SK-N-SH (cell line): ENCODE data around the gene ZNF22. TPM values are rescaled to one million over a fixed set of nuclear protein-coding genes. Genes with fewer than 3 reads are reported as not detected.

ENCODE experiments used
- CTCF ChIA-PET: fragments of 300-600, 350-600 bp; formaldehyde crosslinking; extraction: SDS; loops from one replicate; lab custom pipeline; 2021; lab: Yijun Ruan, JAX
- POLR2A ChIA-PET: fragments of 350-600 bp; sonication (Branson Sonifier 250); formaldehyde crosslinking; extraction: SDS; loops from one replicate; lab custom pipeline; 2020; ENCODE audit warnings: antibody characterized with exemption, inconsistent platforms; lab: Yijun Ruan, JAX
- DNase-seq: peaks from one replicate; pipeline ENCODE4 v3.0.0; 2012
- H2AFZ ChIP-seq: fragments of 200-600 bp; sonication (generic); 2 replicates; pipeline ENCODE4 v1.8.1; 2016; ENCODE audit warnings: antibody characterized with exemption, mild to moderate bottlenecking, low read depth
- H3F3A ChIP-seq: fragments of 200-600 bp; sonication (generic); replicated peaks from 2 replicates; pipeline ENCODE3; 2016; ENCODE audit warnings: antibody characterized with exemption, mild to moderate bottlenecking; ENCODE audit not compliant: insufficient read depth
- H3K27ac ChIP-seq, 2 experiments: fragments of 200-500 bp in 1 of 2; fragments of 200-600 bp in 1 of 2; sonication (Bioruptor generic) in 1 of 2; sonication (generic), shearing (Covaris generic) in 1 of 2; 2 replicates each; pipeline versions ENCODE4 v1.5.1 to v1.6.1; 2014 to 2016; ENCODE audit warnings: low read depth in 2 of 2, inconsistent platforms in 1 of 2, low read length in 1 of 2, mild to moderate bottlenecking in 1 of 2, mixed read lengths in 1 of 2
- H3K27me3 ChIP-seq: fragments of 200-600 bp; sonication (generic), shearing (Covaris generic); 2 replicates; pipeline ENCODE4 v1.6.1; 2016; ENCODE audit warnings: mixed run types; ENCODE audit not compliant: insufficient read depth
- H3K36me3 ChIP-seq, 2 experiments: fragments of 200-500 bp in 1 of 2; fragments of 200-600 bp in 1 of 2; sonication (Bioruptor generic) in 1 of 2; sonication (generic) in 1 of 2; replicated peaks in 1 of 2; 2 replicates each; pipeline versions ENCODE3 to v1.5.1; 2014 to 2016; ENCODE audit warnings: low read length in 1 of 2, mild to moderate bottlenecking in 1 of 2; ENCODE audit not compliant: insufficient read depth in 2 of 2, control insufficient read depth in 1 of 2
- H3K4me1 ChIP-seq, 2 experiments: fragments of 200-500 bp in 1 of 2; fragments of 200-600 bp in 1 of 2; sonication (Bioruptor generic) in 1 of 2; sonication (generic), shearing (Covaris generic) in 1 of 2; 2 replicates each; pipeline versions ENCODE4 v1.5.1 to v1.6.1; 2014 to 2016; ENCODE audit warnings: low read depth in 1 of 2, low read length in 1 of 2, mixed run types in 1 of 2; ENCODE audit not compliant: insufficient read depth in 2 of 2, control insufficient read depth in 1 of 2
- H3K4me2 ChIP-seq: fragments of 200-600 bp; sonication (generic), shearing (Covaris generic); 2 replicates; pipeline ENCODE4 v1.6.1; 2017; ENCODE audit warnings: mixed run types
- H3K4me3 ChIP-seq, 2 experiments: fragments of 200-500 bp in 1 of 2; fragments of 200-600 bp in 1 of 2; sonication (Bioruptor generic) in 1 of 2; sonication (generic), shearing (Covaris generic) in 1 of 2; 2 replicates each; pipeline versions ENCODE4 v1.5.1 to v1.8.1; 2014 to 2016; ENCODE audit warnings: low read depth in 2 of 2, inconsistent platforms in 1 of 2, low read length in 1 of 2, mild to moderate bottlenecking in 1 of 2, mixed read lengths in 1 of 2, moderate library complexity in 1 of 2
- H3K79me2 ChIP-seq: fragments of 200-600 bp; sonication (generic); 2 replicates; pipeline ENCODE4 v1.8.1; 2017; ENCODE audit warnings: mild to moderate bottlenecking; ENCODE audit not compliant: insufficient read depth
- H3K9ac ChIP-seq: fragments of 200-600 bp; sonication (generic); 2 replicates; pipeline ENCODE4 v1.6.1; 2017; ENCODE audit warnings: mixed run types
- H3K9me2 ChIP-seq: fragments of 200-600 bp; sonication (generic); 2 replicates; pipeline ENCODE4 v1.6.1; 2017; ENCODE audit warnings: mixed run types
- H3K9me3 ChIP-seq: fragments of 200-600 bp; sonication (generic); 2 replicates; pipeline ENCODE4 v1.6.1; 2017; ENCODE audit warnings: mixed run types, mild to moderate bottlenecking, moderate library complexity
- H4K20me1 ChIP-seq: fragments of 200-600 bp; sonication (generic); 2 replicates; pipeline ENCODE4 v1.6.1; 2017; ENCODE audit warnings: mild to moderate bottlenecking, mixed run types; ENCODE audit not compliant: insufficient read depth
- EP300 ChIP-seq, 2 experiments: IDR thresholded peaks; 2 replicates each; pipeline versions ENCODE4 v1.4.0 to v1.6.1; 2012; ENCODE audit warnings: borderline replicate concordance in 1 of 2, low read depth in 1 of 2, low read length in 1 of 2
- EZH2phosphoT487 ChIP-seq: fragments of 200-600 bp; sonication (generic); IDR thresholded peaks from 2 replicates; pipeline ENCODE4 v1.6.1; 2017; ENCODE audit warnings: low read depth, mixed run types, mild to moderate bottlenecking, antibody characterized with exemption, moderate library complexity, borderline replicate concordance
- FOXJ3 ChIP-seq: sonication (generic); formaldehyde crosslinking; IDR thresholded peaks from 2 replicates; pipeline ENCODE4 v1.5.1; 2020; ENCODE audit warnings: mild to moderate bottlenecking, missing genetic modification reagents
- GABPA ChIP-seq: IDR thresholded peaks from 2 replicates; pipeline ENCODE4 v1.4.0; 2012; ENCODE audit warnings: low read depth, mild to moderate bottlenecking
- GATA2 ChIP-seq: sonication (generic); formaldehyde crosslinking; IDR thresholded peaks from 2 replicates; pipeline ENCODE4 v1.5.0; 2020; ENCODE audit warnings: mild to moderate bottlenecking, missing genetic modification reagents
- IRF3 ChIP-seq: fragments of 150-350 bp; IDR thresholded peaks from 2 replicates; pipeline ENCODE4 v1.6.1; 2016; ENCODE audit warnings: mild to moderate bottlenecking, low read depth, low read length
- JUND ChIP-seq: IDR thresholded peaks from 2 replicates; pipeline ENCODE4 v1.4.0; 2012
- MEF2A ChIP-seq: IDR thresholded peaks from 2 replicates; pipeline ENCODE4 v1.4.0; 2012; ENCODE audit warnings: low read depth, borderline replicate concordance
- NRF1 ChIP-seq: IDR thresholded peaks from 2 replicates; pipeline ENCODE4 v1.6.1; 2012; ENCODE audit warnings: low read depth, mild to moderate bottlenecking, low read length
- RAD21 ChIP-seq: IDR thresholded peaks from 2 replicates; pipeline ENCODE4 v1.6.1; 2012; ENCODE audit warnings: mild to moderate bottlenecking, low read length
- RFX5 ChIP-seq: IDR thresholded peaks from 2 replicates; pipeline ENCODE4 v1.6.1; 2012; ENCODE audit warnings: mild to moderate bottlenecking, improper control_type of control experiment, low read length
- SMC3 ChIP-seq: IDR thresholded peaks from 2 replicates; pipeline ENCODE4 v1.6.1; 2012; ENCODE audit warnings: low read depth, low read length, improper control_type of control experiment
- TCF12 ChIP-seq: IDR thresholded peaks from 2 replicates; pipeline ENCODE4 v1.4.0; 2012
- TEAD4 ChIP-seq: IDR thresholded peaks from 2 replicates; pipeline ENCODE4 v1.4.0; 2012; ENCODE audit warnings: mild to moderate bottlenecking, borderline replicate concordance; ENCODE audit not compliant: insufficient read depth
- USF2 ChIP-seq: fragments of 150-350 bp; IDR thresholded peaks from 2 replicates; pipeline ENCODE4 v1.6.1; 2017; ENCODE audit warnings: antibody characterized with exemption, low read length, low read depth, borderline replicate concordance
- WGBS: methylation state at CpG from one replicate; pipeline ENCODE4 v1.1.6; 2017; ENCODE audit warnings: low lambda C conversion rate; 5-methylcytosine and 5-hydroxymethylcytosine counted together
- polyA plus RNA-seq, 3 experiments: library from polyadenylated mRNA; depleted of rRNA; stranded (reverse); fragments of >200 nt; gene quantifications; 2 replicates each; pipeline ENCODE4 v1.2.3, GENCODE V29; 2012
- TF ChIP-seq, protein P1 (sequence below): IDR thresholded peaks from 2 replicates; pipeline ENCODE4 v1.6.1; 2012; ENCODE audit warnings: mild to moderate bottlenecking, low read depth, low read length, moderate library complexity
- TF ChIP-seq, protein P2 (sequence below): IDR thresholded peaks from 2 replicates; pipeline ENCODE4 v1.4.0; 2012; ENCODE audit warnings: low read depth, borderline replicate concordance
- TF ChIP-seq, protein P3 (sequence below): IDR thresholded peaks from 2 replicates; pipeline ENCODE4 v1.4.0; 2012; ENCODE audit warnings: low read depth
- TF ChIP-seq, protein P4 (sequence below): IDR thresholded peaks from 2 replicates; pipeline ENCODE4 v1.4.0; 2012; ENCODE audit warnings: low read depth, borderline replicate concordance

Gene ZNF22
- polyA plus RNA-seq, 1 of the 3 experiments (the other 2 are of a cell fraction): 10.2 TPM

DNA sequence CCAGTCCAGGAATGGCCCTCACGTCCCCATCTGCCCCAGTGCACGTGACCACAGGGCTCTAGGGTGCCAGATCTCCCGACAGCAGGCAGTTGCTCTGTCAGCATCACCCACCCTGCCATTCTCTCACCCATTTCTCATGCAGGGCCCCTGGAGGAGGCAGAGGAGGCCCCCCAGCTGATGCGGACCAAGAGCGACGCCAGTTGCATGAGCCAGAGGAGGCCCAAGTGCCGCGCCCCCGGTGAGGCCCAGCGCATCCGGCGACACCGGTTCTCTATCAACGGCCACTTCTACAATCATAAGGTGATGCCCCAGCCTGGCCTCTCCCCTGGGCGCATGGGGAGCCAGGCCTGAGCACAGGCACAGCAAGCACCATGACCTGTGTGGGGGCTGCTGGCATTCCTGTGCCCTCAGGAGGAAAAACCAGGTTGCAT, 16.0 kb upstream of the ZNF22 start (continued):
- TF ChIP-seq EP300 (IDR thresholded peaks at IDR 0.05; ENCODE audit: borderline replicate concordance in 1 of 2, low read depth in 1 of 2, low read length in 1 of 2) (no peak), FOXJ3 (no peak), GABPA (no peak), USF2 (no peak), JUND (no peak), NRF1 (no peak), RFX5 (no peak), RAD21 (no peak)
- TF ChIP-seq, protein P1, sequence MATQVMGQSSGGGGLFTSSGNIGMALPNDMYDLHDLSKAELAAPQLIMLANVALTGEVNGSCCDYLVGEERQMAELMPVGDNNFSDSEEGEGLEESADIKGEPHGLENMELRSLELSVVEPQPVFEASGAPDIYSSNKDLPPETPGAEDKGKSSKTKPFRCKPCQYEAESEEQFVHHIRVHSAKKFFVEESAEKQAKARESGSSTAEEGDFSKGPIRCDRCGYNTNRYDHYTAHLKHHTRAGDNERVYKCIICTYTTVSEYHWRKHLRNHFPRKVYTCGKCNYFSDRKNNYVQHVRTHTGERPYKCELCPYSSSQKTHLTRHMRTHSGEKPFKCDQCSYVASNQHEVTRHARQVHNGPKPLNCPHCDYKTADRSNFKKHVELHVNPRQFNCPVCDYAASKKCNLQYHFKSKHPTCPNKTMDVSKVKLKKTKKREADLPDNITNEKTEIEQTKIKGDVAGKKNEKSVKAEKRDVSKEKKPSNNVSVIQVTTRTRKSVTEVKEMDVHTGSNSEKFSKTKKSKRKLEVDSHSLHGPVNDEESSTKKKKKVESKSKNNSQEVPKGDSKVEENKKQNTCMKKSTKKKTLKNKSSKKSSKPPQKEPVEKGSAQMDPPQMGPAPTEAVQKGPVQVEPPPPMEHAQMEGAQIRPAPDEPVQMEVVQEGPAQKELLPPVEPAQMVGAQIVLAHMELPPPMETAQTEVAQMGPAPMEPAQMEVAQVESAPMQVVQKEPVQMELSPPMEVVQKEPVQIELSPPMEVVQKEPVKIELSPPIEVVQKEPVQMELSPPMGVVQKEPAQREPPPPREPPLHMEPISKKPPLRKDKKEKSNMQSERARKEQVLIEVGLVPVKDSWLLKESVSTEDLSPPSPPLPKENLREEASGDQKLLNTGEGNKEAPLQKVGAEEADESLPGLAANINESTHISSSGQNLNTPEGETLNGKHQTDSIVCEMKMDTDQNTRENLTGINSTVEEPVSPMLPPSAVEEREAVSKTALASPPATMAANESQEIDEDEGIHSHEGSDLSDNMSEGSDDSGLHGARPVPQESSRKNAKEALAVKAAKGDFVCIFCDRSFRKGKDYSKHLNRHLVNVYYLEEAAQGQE: no peak
- TF ChIP-seq, protein P2, sequence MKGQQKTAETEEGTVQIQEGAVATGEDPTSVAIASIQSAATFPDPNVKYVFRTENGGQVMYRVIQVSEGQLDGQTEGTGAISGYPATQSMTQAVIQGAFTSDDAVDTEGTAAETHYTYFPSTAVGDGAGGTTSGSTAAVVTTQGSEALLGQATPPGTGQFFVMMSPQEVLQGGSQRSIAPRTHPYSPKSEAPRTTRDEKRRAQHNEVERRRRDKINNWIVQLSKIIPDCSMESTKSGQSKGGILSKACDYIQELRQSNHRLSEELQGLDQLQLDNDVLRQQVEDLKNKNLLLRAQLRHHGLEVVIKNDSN: no peak
- TF ChIP-seq, protein P3, sequence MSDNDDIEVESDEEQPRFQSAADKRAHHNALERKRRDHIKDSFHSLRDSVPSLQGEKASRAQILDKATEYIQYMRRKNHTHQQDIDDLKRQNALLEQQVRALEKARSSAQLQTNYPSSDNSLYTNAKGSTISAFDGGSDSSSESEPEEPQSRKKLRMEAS: no peak

GRCh38 chr10:44985175-44985681, 15.5 kb upstream of the ZNF22 start:
- H3K27me3 ChIP-seq: no peaks in the 10 kb centered on the region
- no peaks in the 10 kb centered on the region for H3K36me3 ChIP-seq
- H3K4me2 ChIP-seq: no peak overlapping the region
- peaks cover 18% of the 10 kb centered on the region for H3F3A ChIP-seq
- whole genome bisulfite sequencing: 85% methylated on average over 9 of the region's 9 CpGs
- TF ChIP-seq GATA2 (CRISPR knock-in tag) (no peak), EZH2phosphoT487 (no peak), SMC3 (no peak), EP300 (IDR thresholded peaks at IDR 0.05; ENCODE audit: borderline replicate concordance in 1 of 2, low read depth in 1 of 2, low read length in 1 of 2) (no peak), TCF12 (no peak), USF2 (no peak), RFX5 (no peak), MEF2A (no peak), IRF3 (no peak), RAD21 (no peak), TEAD4 (no peak)
- TF ChIP-seq, protein P4, sequence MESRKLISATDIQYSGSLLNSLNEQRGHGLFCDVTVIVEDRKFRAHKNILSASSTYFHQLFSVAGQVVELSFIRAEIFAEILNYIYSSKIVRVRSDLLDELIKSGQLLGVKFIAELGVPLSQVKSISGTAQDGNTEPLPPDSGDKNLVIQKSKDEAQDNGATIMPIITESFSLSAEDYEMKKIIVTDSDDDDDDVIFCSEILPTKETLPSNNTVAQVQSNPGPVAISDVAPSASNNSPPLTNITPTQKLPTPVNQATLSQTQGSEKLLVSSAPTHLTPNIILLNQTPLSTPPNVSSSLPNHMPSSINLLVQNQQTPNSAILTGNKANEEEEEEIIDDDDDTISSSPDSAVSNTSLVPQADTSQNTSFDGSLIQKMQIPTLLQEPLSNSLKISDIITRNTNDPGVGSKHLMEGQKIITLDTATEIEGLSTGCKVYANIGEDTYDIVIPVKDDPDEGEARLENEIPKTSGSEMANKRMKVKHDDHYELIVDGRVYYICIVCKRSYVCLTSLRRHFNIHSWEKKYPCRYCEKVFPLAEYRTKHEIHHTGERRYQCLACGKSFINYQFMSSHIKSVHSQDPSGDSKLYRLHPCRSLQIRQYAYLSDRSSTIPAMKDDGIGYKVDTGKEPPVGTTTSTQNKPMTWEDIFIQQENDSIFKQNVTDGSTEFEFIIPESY: no peak
- H3K4me1 ChIP-seq: peaks cover 5 to 27% of the 10 kb centered on the region in 2 experiments; a peak in 3 of 4 replicates
- H3K27ac ChIP-seq: no peak overlapping the region
- no peaks in the 10 kb centered on the region for H3K9me2 ChIP-seq
- no peak for DNase-seq
- H2AFZ ChIP-seq: no peak overlapping the region
- H4K20me1 ChIP-seq: no peaks in the 10 kb centered on the region
- no peaks in the 10 kb centered on the region for H3K9me3 ChIP-seq
- H3K79me2 ChIP-seq: no peaks in the 10 kb centered on the region
- no peak overlapping the region for H3K4me3 ChIP-seq
- CTCF ChIA-PET: interaction anchor here (1.3 kb wide), 1 partner anchor 9 kb away, joined by 4 read pairs; no protein-coding TSS in a partner anchor
- POLR2A ChIA-PET: no interaction called here
- no peak overlapping the region for H3K9ac ChIP-seq
